SKM-1 (cell line): ENCODE measurements around the gene PABPN1L.
"Not testable (repeated sequence)": the region's sequence is repeated elsewhere in the genome, so short reads cannot be mapped to it uniquely, and the experiment has no call there.

Experiments used
- DNase-seq: peaks from one replicate; lab custom pipeline; 2025; ENCODE audit not compliant: unreplicated experiment; lab: John Stamatoyannopoulos, UW

Gene PABPN1L

DNA sequence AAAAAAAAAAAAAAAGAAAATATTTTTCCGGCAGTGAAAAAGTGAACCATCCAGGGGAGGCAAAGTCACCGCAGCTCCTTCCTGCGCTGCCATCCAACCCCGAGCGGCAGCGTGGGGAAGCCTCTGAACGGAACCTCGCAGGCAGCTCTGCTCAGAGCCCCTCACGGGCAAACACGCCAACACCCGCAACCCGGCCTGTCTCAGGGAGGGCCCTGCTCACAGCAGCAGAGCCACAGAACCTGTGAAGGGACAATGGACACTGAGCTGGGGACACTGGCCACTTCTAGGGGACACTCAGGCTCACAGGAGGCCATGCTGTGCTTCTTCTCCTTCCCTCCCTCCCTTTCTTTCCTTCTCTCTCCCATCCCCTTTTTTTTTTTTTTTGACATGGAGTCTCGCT lies 33.4 kb downstream of the PABPN1L start:
- DNase-seq, result no peak

DNA sequence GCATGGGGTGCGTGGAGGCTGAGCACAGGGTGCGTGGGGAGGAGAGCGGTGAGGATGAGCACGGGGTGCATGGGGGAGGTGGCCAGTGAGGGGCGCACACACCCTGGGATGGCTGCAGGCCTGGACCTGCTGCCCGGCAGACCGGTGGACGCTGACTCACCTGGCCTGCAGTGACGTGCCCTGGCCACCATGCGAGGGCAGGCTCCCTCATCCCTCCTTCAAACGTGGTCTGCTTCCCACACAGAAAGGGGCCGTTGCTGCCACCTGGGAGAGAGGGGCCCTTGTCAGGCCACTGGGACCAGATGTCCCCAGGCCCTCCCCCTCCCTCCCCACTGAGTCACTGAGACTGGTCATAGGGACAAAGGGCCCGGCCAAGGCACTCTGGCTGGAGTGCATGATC lies 34.6 kb downstream of the PABPN1L start:
- no peak for DNase-seq

DNA sequence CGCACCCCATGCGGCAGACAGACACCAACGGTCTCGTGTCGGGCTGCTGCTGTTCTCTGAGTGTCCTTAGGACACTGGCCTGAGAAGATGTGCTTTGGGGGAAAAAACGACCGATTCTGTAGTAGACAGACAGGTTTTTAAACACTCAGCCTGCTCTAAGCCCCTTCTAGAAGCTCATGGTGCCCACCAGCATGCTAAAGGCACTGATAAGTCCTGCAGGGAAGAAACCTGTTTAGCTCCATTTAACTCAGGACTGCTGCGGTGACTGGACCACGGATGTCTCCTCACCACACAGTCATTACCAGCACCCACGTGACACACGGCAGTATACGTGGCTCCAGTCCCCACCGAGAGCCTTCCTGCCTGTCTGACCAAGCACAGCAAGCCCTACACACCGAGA lies 35.7 kb downstream of the PABPN1L start:
- DNase-seq, result no peak

DNA sequence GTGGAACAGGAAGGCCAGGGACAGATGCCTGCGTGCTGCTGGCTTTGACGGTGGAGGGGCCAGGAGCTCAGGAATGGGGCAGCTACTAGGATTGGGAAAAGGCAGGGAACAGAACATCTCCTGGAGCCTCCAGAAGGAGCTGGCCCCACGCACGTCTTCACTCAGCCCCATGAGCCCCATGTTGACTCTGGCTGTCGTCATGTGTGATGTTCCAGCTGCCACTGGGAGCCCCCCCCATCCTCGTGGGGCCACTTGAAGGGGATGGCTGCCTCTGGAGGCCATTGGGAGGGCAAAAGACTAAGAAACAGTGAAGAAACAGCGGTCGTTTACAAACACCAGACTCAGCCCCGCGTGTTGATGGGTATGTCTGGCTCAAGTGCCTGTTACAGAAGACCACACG lies 36.2 kb downstream of the PABPN1L start:
- DNase-seq, result no peak

DNA sequence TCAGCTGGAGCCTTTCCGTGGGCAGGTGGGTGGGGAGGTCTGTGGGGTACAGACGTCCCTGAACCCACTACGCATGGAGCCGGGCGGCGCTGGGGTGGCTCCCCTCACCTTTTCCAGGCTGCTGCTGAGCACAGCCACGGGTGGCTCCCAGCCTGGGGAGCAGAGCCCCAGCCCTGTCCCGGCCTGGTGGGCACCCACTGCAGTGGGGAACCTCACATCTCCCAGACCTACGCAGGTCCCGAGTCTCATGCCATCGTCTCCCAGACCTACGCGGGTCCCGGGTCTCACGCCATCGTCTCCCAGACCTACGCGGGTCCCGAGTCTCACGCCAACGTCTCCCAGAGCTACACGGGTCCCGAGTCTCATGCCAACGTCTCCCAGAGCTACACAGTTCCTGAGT lies 37.7 kb downstream of the PABPN1L start:
- DNase-seq, result no peak

DNA sequence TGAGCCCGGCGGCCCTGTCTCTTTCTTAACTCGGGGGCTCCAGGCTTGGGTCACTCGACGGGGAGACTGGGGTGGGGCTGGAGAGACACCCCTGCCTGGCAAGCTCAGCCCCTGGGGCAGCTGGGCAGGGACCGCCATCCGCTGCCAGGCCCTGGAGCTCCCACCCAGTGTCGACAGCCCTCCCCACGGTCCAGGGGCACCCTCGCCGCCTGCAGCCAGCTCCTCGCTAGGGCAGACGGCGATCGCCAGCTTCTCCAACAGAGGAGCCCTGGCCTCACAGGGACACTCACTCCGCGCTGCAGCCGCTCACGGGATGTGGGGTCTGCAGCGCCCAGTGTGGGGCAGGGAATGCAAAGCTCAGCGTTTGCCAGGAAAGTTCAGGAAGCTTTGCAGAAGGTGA lies 38.7 kb downstream of the PABPN1L start:
- no peak for DNase-seq

- DNase-seq, result no peak
Measured at GRCh38 chr16:88826070-88826840, 40.2 kb downstream of the PABPN1L start.

DNA sequence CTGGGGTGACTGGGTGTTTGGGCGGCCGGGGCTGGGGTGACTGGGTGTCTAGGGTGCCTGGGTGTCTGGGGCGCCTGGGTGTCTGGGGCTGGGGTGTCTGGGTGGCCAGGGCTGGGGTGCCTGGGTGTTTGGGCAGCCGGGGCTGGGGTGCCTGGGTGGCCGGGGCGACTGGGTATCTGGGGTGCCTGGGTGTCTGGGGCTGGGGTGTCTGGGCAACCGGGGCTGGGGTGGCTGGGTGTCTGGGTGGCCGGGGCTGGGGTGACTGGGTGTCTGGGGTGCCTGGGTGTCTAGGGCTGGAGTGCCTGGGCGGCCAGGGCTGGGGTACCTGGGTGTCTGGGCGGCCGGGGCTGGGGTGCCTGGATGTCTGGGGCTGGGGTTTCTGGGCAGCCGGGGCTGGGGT lies 41.3 kb downstream of the PABPN1L start:
- no peak for DNase-seq

DNA sequence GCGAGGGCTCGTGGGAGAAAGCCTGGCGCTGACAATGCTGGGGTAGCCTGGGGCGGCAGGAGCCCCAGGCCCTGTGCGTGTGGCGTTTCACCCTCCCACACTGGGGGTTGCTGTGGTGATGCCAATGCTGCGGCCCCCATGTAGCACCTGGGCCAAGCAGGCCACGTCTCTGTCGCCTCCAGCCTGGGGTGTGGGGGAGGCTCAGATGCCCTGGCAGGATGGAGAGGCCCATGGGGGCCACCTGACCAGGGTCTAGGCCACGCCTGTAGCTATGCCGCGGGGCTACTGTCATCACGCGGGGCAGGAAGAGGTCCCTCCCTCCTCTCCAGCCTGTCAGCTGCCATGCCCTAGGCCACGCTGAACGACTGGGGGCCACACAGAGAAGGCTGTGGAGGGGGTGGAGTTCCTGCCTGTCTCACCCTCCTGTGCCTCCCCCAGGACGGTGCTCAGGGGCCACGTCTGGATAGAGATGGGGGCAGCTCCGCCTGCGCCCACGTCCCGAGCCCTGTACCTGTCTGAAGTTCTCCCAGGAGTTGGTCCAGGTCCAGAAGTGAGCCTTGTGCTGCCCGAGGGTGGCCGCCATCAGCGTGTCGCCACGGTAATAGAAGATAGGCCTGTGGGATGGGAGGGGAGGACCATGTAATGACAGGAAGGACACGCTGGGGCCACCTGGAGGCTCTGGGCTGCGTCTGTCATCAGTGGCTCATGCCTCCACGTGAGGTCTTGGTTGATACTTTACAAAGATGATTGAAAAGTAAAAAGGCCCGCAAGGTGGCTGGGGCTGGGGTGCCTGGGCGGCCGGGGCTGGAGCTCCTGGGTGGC lies 42.0 kb downstream of the PABPN1L start:
- DNase-seq, result no peak

- not testable (repeated sequence) for DNase-seq
Measured at GRCh38 chr16:88823646-88824045, 42.8 kb downstream of the PABPN1L start.

GRCh38 chr16:88822281-88823040 lies 44.0 kb downstream of the PABPN1L start:
- no peak for DNase-seq

DNA sequence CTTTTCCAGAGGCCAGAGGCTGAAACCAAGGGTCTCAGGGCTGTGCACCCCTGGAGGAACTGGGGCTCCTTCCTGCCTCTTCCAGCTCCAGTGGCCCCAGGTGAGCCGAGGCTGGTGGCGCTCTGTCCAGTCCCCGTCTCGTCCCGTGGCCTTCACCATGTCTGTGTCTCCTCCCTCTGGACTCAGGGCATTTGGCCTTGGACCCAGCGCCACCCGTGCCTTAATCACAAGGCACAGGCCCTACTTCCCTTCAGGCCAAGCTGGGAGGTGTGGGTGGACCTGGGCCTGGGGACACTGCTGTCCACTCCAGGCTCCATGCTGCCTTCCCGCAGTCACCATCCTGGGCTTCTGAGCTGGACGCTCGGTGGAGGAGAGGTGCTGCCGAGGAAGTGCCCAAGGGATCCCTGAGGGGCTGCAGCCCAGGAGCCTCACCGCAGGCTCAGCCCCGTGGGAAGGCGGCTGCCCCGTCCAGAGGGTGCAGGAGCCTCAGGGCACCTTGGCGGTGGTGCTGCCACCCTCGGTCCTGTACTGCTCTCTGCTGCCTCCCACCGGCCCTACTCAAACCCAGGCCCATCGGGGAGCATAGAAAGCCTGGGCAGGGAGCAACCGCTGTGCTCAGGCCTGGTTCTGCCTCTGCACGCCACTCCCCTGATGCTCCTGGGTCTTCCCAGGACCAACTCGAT lies 45.2 kb downstream of the PABPN1L start:
- DNase-seq, result no peak

- no peak for DNase-seq
Measured at GRCh38 chr16:88820385-88821025, 46.0 kb downstream of the PABPN1L start.

DNA sequence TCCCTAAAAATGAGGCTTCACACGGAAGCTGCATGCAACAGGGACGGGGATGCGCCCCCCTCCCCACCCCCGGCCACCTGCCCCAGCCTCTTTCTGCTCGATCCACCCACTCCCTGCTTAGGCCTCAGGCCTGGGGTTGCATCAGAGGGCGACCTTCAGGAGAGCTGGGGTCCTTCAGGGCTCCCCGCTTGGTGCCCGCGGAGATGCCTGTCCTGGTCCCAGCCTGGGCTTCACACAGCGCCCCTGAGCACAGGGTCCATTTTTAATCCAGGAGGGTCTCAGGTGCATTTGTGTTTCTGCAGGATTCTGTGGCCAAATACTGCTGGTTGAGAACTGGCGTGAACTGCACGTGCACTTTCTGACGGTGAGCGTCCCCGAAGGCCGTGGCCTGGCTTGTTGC lies 47.3 kb downstream of the PABPN1L start:
- DNase-seq, result no peak

- no peak for DNase-seq
Measured at GRCh38 chr16:88818575-88818874, 47.9 kb downstream of the PABPN1L start.

- no peak for DNase-seq
Measured at GRCh38 chr16:88817785-88818574, 48.5 kb downstream of the PABPN1L start.

DNA sequence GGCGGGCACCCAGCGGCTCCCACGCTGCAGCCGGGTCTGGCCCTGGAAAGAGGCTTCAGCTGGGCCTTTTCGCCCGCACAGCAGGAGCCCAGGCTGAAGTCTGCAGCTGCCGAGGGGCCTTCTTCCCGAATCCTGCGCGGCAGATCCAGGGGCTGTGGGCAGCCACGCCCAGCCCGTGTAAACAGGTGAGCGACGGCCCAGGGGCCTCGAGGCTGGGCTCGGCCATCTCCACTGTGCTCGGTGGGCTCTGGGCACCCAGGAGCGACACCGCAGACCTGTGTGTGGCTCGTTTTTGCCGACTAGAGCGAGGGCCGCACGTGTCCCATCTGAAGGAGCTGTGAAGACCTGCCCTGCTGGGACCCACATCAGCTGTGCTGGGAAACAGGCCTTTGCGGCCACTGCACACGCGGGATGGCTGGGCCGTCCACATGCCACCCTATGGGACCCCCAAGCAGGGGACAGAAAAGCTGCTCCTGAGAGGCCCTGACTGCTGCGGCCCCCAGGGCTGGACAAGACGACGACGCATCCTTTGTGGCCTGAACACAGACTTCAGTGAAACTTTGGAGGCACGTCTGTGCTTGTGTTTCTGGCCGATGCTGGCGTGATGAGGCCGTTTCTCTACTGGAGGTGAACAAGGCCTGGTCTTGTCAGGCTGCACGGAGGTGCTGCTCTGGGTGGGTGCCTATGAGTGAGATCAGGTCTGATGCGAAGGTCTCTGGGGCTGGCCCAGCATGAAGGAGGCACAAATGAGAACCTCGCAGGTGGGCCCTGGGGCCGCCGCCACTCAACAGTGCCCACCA lies 49.5 kb downstream of the PABPN1L start:
- DNase-seq, result no peak

DNA sequence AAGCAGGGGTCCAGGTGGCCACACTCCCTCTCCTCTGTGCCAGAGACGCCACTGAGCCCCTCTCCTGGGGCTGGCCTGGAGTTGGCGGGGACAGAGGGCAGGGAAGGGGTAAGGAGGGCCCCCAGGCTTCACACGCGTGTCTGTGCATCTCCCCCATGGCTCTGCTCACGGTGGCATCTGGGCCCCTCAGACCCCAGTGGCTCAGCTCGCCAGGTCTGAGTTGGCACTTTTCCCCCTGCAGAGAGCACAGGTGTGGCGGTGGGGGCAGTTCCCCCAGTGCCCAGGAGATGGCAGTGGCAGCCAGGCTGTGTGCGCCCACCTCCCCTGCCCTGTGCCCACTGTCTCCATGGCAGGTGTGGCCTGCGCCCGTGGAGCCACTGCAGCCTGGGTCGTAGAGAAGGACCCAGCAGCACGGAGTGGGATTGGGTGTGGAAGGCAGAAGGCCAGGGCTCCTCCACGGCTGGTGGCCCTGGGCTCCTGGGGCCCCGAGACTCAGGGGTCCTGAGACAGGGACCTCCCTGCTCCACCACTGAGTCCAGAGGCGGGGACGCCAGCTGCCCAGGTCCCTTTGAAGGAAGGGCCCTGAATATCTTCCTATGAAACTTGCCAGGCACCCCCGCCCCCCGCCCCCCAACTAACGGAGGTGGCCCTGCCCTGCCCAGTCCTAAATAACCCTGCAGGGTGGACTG lies 50.4 kb downstream of the PABPN1L start:
- no peak for DNase-seq

- DNase-seq, result no peak
Measured at GRCh38 chr16:88815227-88815626, 51.2 kb downstream of the PABPN1L start.
